Measurements from ENCODE around the gene ATP6V0E2.
A peak's percentile ranks its signal among the peaks of the same experiment; 100 is the strongest.

The ATP6V0E2 gene

DNA sequence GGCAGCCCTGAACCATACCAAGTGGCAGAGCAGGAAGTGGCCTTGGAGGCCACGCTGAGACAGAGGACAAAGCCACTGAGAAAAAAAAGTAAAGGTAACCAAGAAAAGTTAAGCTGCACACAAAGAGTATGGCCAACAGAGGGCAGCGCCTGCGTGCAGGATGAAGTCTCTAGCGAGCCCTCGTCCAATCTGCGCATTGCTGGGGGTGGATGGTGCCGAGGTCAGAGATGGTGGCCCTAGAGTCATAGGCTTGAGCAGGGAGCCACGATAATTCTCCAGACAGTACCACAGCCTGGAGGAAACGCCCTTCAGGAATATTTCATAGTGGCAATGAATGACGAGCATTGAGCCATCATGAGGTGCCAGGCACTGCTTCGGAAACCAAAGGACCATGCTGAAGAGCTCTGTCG lies 9.7 kb downstream of the ATP6V0E2 start:
- TF ChIP-seq, protein P1, sequence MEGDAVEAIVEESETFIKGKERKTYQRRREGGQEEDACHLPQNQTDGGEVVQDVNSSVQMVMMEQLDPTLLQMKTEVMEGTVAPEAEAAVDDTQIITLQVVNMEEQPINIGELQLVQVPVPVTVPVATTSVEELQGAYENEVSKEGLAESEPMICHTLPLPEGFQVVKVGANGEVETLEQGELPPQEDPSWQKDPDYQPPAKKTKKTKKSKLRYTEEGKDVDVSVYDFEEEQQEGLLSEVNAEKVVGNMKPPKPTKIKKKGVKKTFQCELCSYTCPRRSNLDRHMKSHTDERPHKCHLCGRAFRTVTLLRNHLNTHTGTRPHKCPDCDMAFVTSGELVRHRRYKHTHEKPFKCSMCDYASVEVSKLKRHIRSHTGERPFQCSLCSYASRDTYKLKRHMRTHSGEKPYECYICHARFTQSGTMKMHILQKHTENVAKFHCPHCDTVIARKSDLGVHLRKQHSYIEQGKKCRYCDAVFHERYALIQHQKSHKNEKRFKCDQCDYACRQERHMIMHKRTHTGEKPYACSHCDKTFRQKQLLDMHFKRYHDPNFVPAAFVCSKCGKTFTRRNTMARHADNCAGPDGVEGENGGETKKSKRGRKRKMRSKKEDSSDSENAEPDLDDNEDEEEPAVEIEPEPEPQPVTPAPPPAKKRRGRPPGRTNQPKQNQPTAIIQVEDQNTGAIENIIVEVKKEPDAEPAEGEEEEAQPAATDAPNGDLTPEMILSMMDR (IDR thresholded peaks at IDR 0.05; ENCODE audit: low read length) = peak; percentile 91
- no peak for TF ChIP-seq EZH2 (IDR thresholded peaks at IDR 0.05; ENCODE audit: borderline replicate concordance, low read length)
- Histone ChIP-seq H3K36me3 (ENCODE audit: insufficient read depth, low read length) (no peaks in the 10 kb centered on the region; the same call in 1 of the 2 replicates), H2AFZ (ENCODE audit: low read length) (no peak overlapping the region), H3K4me3 (ENCODE audit: low read depth, low read length, poor library complexity, severe bottlenecking) (no peak overlapping the region), H3K27me3 (ENCODE audit: insufficient read depth, low read length) (peaks cover 2% of the 10 kb centered on the region; the same call in 1 of the 2 replicates), H3K4me1 (ENCODE audit: insufficient read depth, low read length, severe bottlenecking) (no peaks in the 10 kb centered on the region), H3K79me2 (ENCODE audit: insufficient read depth, low read length) (no peaks in the 10 kb centered on the region), H3K9me3 (ENCODE audit: low read length) (no peaks in the 10 kb centered on the region), H4K20me1 (ENCODE audit: insufficient read depth, low read length) (no peaks in the 10 kb centered on the region), H3K9me2 (ENCODE audit: low read depth, low read length) (no peaks in the 10 kb centered on the region), H3K4me2 (ENCODE audit: low read length) (no peak overlapping the region), H3K27ac (ENCODE audit: low read depth, low read length, poor library complexity, severe bottlenecking) (no peak overlapping the region), H3F3A (ENCODE audit: insufficient read depth, low read length) (no peaks in the 10 kb centered on the region), H3K9ac (ENCODE audit: low read length) (no peak overlapping the region)

DNA sequence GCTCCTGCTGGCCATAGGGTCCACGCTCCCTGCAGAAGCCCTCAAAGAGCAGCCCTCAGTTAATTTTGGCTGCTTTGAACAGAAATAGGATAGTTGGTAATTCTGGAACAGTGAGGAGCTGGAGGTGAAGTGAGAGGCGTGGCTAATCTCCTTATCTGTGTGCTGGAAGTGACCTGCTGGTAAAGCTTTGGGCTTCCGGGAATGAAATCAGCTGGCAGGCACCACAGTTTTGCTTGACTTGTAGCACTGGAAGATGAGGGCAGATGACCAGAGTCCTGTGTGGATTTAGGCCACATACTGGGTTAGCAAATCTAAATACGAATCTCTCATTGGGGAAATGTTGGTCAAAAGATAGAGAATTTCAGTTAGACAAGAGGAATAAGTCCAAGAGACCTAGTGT lies 10.2 kb downstream of the ATP6V0E2 start:
- no peak overlapping the region for H2AFZ ChIP-seq (ENCODE audit: low read length)
- no peaks in the 10 kb centered on the region for H3K4me1 ChIP-seq (ENCODE audit: insufficient read depth, low read length, severe bottlenecking)
- H3K9me3 ChIP-seq (ENCODE audit: low read length) = no peaks in the 10 kb centered on the region
- H3K9me2 ChIP-seq (ENCODE audit: low read depth, low read length) = no peaks in the 10 kb centered on the region
- H3K27me3 ChIP-seq (ENCODE audit: insufficient read depth, low read length) = peaks cover 3% of the 10 kb centered on the region; the same call in 1 of the 2 replicates
- no peak overlapping the region for H3K4me2 ChIP-seq (ENCODE audit: low read length)
- TF ChIP-seq, protein P1 (IDR thresholded peaks at IDR 0.05; ENCODE audit: low read length) = no peak
- TF ChIP-seq EZH2 (IDR thresholded peaks at IDR 0.05; ENCODE audit: borderline replicate concordance, low read length) = no peak
- H3K9ac ChIP-seq (ENCODE audit: low read length) = no peak overlapping the region
- no peaks in the 10 kb centered on the region for H4K20me1 ChIP-seq (ENCODE audit: insufficient read depth, low read length)
- H3F3A ChIP-seq (ENCODE audit: insufficient read depth, low read length) = no peaks in the 10 kb centered on the region
- H3K27ac ChIP-seq (ENCODE audit: low read depth, low read length, poor library complexity, severe bottlenecking) = no peak overlapping the region
- no peaks in the 10 kb centered on the region for H3K79me2 ChIP-seq (ENCODE audit: insufficient read depth, low read length)
- H3K4me3 ChIP-seq (ENCODE audit: low read depth, low read length, poor library complexity, severe bottlenecking) = no peak overlapping the region
- no peaks in the 10 kb centered on the region; the same call in 1 of the 2 replicates for H3K36me3 ChIP-seq (ENCODE audit: insufficient read depth, low read length)

DNA sequence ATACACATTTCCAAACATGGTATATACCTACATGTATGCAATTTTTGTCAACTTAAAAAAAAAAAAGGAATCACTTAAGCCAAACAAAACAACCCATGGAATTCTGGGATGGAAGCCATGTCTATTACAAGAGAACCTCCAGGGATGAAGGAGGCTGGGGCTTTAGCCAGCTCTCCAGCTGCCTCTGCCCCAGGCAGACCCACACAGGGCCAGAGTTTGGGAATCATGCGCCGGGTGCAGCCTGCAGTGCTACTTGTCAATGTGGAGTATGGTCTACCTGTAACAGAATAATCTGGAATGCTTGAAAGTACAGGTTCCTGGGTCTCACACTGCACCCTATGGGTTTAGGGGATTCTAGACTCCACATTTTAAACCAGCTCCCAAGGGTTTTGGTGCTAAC lies 10.8 kb downstream of the ATP6V0E2 start:
- Histone ChIP-seq H3K36me3 (ENCODE audit: insufficient read depth, low read length) (no peaks in the 10 kb centered on the region; the same call in 1 of the 2 replicates), H3K4me1 (ENCODE audit: insufficient read depth, low read length, severe bottlenecking) (no peaks in the 10 kb centered on the region), H3K27ac (ENCODE audit: low read depth, low read length, poor library complexity, severe bottlenecking) (no peak overlapping the region), H3K9ac (ENCODE audit: low read length) (no peak overlapping the region), H3K9me3 (ENCODE audit: low read length) (no peaks in the 10 kb centered on the region), H3K4me2 (ENCODE audit: low read length) (no peak overlapping the region), H3K9me2 (ENCODE audit: low read depth, low read length) (no peaks in the 10 kb centered on the region), H3K79me2 (ENCODE audit: insufficient read depth, low read length) (no peaks in the 10 kb centered on the region), H2AFZ (ENCODE audit: low read length) (no peak overlapping the region), H4K20me1 (ENCODE audit: insufficient read depth, low read length) (no peaks in the 10 kb centered on the region), H3K27me3 (ENCODE audit: insufficient read depth, low read length) (peaks cover 3% of the 10 kb centered on the region; the same call in 1 of the 2 replicates), H3K4me3 (ENCODE audit: low read depth, low read length, poor library complexity, severe bottlenecking) (no peak overlapping the region), H3F3A (ENCODE audit: insufficient read depth, low read length) (no peaks in the 10 kb centered on the region)
- TF ChIP-seq, protein P1 (IDR thresholded peaks at IDR 0.05; ENCODE audit: low read length) = no peak
- no peak for TF ChIP-seq EZH2 (IDR thresholded peaks at IDR 0.05; ENCODE audit: borderline replicate concordance, low read length)

Data from OCI-LY1 (cell line).